ENCODE measurements around the gene AREG.

AREG gene

DNA sequence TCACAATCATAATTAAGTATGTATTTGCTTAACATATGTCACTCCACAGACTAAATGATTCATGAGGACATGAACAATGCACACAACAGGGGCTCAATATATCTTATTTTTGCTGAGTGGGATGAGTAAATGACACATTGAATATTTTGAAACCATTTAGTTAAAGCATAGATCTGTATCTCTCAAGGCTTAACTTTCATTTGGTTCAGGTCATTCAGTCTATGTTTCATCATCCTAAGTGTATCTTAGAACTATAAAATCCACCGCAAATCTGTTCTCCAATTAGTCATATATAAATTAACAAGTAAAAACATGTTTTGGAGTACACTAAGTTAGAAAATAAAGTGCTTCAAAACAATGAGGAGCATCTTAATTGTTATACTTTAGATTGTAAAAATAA is 45.8 kb downstream of the AREG start:
- no peak overlapping the region for H3K4me3 ChIP-seq (ENCODE audit: low read depth, low read length)

DNA sequence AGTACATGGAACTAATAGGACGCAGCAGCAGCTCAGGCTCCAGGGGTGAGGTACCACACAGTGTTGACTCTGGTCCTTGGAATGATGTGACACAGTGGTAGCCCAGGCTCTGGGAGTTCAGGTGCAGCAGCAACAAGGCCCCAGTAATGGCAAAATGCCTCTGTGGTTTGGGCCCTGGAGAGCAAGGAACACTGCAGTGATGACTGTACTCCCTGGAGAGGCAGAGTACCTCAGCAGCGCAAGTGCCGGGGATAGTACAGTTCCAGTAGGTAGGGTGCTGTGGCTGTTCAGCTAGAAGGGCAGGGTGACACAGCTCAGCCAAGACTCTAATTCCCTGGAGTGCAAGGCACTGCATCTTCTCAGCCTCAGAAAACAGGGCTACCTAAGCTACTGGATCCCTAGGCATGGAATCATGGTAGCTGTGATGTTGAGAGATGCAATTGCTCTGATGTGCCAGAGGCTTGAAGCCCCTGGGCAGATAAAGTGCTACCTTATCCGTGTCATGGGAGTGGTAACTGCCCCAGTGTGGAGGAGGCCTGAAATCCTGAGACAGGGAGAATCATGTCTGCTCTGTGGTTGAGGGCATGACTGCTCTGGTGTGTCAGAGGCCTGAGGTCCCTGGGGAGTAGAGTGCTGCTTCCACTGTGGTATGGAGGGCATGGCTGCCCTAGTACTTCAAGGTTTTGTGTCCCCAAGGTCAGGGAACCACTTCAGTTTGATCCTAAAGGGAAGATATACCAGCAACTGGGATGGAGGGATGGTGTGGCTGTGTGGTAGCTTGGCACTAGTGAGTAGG is 55.2 kb downstream of the AREG start:
- no peak for DNase-seq (ENCODE audit: low read depth)
- H3K4me3 ChIP-seq (ENCODE audit: low read depth, low read length): no peak overlapping the region

More for the DNA sequence above, 45.8 kb downstream of the AREG start:
- no peak for DNase-seq (ENCODE audit: low read depth)

DNA sequence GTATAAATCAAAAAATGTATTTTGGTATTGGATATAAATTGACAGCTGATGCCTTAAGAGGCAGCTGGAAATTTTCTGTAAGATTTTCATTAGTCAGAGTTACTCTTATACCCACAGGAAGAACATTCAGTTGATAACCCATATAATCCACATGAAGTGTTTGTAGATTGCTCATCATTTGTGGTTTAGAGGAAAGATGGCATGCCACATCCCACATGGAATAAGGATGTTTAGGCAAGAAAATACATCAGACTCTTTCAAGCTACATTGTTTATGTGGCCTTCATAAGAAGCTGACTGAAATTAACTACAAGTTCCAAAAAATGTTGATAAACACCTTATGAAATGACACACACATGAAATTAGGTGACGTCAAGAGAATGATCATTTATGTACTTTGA is 56.6 kb downstream of the AREG start:
- DNase-seq (ENCODE audit: low read depth): peak; percentile 77
- H3K4me3 ChIP-seq (ENCODE audit: low read depth, low read length): no peak overlapping the region

- peak; percentile 77 for DNase-seq (ENCODE audit: low read depth)
- no peak overlapping the region for H3K4me3 ChIP-seq (ENCODE audit: low read depth, low read length)
These were observed 58.6 kb downstream of the AREG start for GRCh38 chr4:74503580-74503979.

DNA sequence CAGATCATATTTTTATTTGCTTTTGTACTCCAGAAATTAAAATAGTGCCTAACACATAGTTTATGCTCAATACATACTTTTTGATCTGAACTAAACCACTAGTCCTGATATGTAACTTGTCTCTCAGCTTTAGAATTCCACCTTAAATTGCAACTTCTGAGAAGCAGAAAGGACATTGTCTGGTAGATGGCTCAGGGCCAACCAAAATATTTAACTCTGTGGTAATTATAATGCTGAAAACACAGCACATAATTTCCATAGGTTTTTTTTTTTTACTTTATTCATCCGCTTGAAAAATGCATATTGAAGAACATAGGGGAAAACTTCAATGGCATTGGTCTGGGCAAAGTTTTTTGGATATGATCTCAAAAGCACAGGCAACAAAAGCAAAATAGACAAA is 59.3 kb downstream of the AREG start:
- H3K4me3 ChIP-seq (ENCODE audit: low read depth, low read length): no peak overlapping the region
- DNase-seq (ENCODE audit: low read depth): peak; percentile 57
